IPS-NIHi7 (cell line): Measurements from ENCODE around the gene SLC6A13.
"Not testable (repeated sequence)": the region's sequence is repeated elsewhere in the genome, so short reads cannot be mapped to it uniquely, and the experiment has no call there.

Experiments
- DNase-seq: peaks from one replicate; pipeline ENCODE4 v3.0.0; 2012; ENCODE audit warnings: mixed read lengths; ENCODE audit errors: extremely low spot score

Gene SLC6A13

GRCh38 chr12:197911-198695 lies 64.5 kb downstream of the SLC6A13 start:
- no peak for DNase-seq

- DNase-seq: no peak
These were observed 65.3 kb downstream of the SLC6A13 start for GRCh38 chr12:197347-197746.

- no peak for DNase-seq
These were observed 66.2 kb downstream of the SLC6A13 start for GRCh38 chr12:196436-196835.

GRCh38 chr12:195951-196350 lies 66.7 kb downstream of the SLC6A13 start:
- no peak for DNase-seq

- DNase-seq: no peak
These were observed 67.5 kb downstream of the SLC6A13 start for GRCh38 chr12:195156-195555.

- DNase-seq: no peak
These were observed 68.4 kb downstream of the SLC6A13 start for GRCh38 chr12:194276-194675.

GRCh38 chr12:193261-193660 lies 69.4 kb downstream of the SLC6A13 start:
- DNase-seq: no peak

- no peak for DNase-seq
These were observed 71.1 kb downstream of the SLC6A13 start for GRCh38 chr12:191541-191940.

GRCh38 chr12:190881-191280 lies 71.8 kb downstream of the SLC6A13 start:
- DNase-seq: no peak

GRCh38 chr12:189622-189962 lies 73.0 kb downstream of the SLC6A13 start:
- DNase-seq: no peak

- peak; percentile 95 for DNase-seq
These were observed 73.6 kb downstream of the SLC6A13 start for GRCh38 chr12:188910-189621.

GRCh38 chr12:187986-188909 lies 74.4 kb downstream of the SLC6A13 start:
- DNase-seq: not testable (repeated sequence)

GRCh38 chr12:186006-186625 lies 76.5 kb downstream of the SLC6A13 start:
- no peak for DNase-seq

- no peak for DNase-seq
These were observed 77.1 kb downstream of the SLC6A13 start for GRCh38 chr12:185576-185955.

- DNase-seq: no peak
These were observed 77.6 kb downstream of the SLC6A13 start for GRCh38 chr12:184811-185575.

- no peak for DNase-seq
These were observed 80.2 kb downstream of the SLC6A13 start for GRCh38 chr12:182381-182892.

- no peak for DNase-seq
These were observed 80.7 kb downstream of the SLC6A13 start for GRCh38 chr12:181921-182320.

GRCh38 chr12:180445-180844 lies 82.2 kb downstream of the SLC6A13 start:
- DNase-seq: no peak

- DNase-seq: no peak
These were observed 82.8 kb downstream of the SLC6A13 start for GRCh38 chr12:179885-180284.

GRCh38 chr12:179131-179884 lies 83.3 kb downstream of the SLC6A13 start:
- DNase-seq: no peak
